Measurements from ENCODE around the gene SETD3. TPM values are rescaled to one million over a fixed set of nuclear protein-coding genes. Genes with fewer than 3 reads are reported as not detected.

SETD3 gene
- total and polyA plus RNA-seq, 10 of the 15 experiments (the other 5 are each of a cell fraction or from before 2014, with no cell fraction given): 11.3 to 44.2 (median 36.5) TPM

DNA sequence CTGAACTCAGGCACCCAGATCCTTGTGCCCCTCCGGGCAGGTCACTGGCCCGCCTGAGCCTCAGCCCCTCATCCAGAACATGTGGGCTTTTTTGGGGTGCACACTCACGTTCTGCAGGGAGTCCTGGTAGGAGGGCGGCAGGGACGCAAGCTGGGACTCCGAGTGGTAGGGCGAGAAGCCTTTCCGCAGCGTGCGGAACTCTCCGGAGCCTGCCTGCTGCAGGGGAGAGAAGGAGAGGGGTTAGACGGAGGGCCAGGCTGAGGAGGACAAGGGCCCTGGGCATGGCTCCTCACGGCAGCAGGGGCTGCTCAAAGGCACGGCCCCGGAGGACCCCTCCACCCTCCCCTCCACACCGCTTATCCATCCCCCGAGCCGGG is 41.4 kb upstream of the SETD3 start:
- 52% methylated on average over 13 of the region's 18 CpGs for WGBS (ENCODE audit: insufficient coverage, insufficient replicate concordance, low lambda C conversion rate, missing lambda C conversion rate)
- Histone ChIP-seq H2AFZ (ENCODE audit: control insufficient read depth, low read depth, low read length) (no peak overlapping the region), H3K27ac (ENCODE audit: control insufficient read depth, insufficient read depth) (no peak overlapping the region), H3K27me3 (replicated peaks in 1 of 2; ENCODE audit: control insufficient read depth in 2 of 2, insufficient read depth in 2 of 2, low read length in 1 of 2) (no peaks in the 10 kb centered on the region), H3K36me3 (ENCODE audit: control insufficient read depth in 2 of 2, insufficient read depth in 2 of 2, low read length in 1 of 2) (no peaks in the 10 kb centered on the region), H3K9me3 (replicated peaks; ENCODE audit: control insufficient read depth, insufficient read depth, low read length) (no peaks in the 10 kb centered on the region), H3K4me2 (ENCODE audit: control insufficient read depth, insufficient read depth) (no peak overlapping the region), H3K79me2 (ENCODE audit: control insufficient read depth, insufficient read depth, low read length) (no peaks in the 10 kb centered on the region), H3K4me1 (ENCODE audit: control insufficient read depth, insufficient read depth, low read length) (no peaks in the 10 kb centered on the region), H4K20me1 (ENCODE audit: control insufficient read depth, insufficient read depth) (no peaks in the 10 kb centered on the region), H3K9ac (ENCODE audit: control insufficient read depth, insufficient read depth, low read length) (no peak overlapping the region), H3K4me3 (no peak overlapping the region)
- no peak for TF ChIP-seq SMC3 (IDR thresholded peaks at IDR 0.05; ENCODE audit: borderline replicate concordance, low read length)
- TF ChIP-seq, protein P1, sequence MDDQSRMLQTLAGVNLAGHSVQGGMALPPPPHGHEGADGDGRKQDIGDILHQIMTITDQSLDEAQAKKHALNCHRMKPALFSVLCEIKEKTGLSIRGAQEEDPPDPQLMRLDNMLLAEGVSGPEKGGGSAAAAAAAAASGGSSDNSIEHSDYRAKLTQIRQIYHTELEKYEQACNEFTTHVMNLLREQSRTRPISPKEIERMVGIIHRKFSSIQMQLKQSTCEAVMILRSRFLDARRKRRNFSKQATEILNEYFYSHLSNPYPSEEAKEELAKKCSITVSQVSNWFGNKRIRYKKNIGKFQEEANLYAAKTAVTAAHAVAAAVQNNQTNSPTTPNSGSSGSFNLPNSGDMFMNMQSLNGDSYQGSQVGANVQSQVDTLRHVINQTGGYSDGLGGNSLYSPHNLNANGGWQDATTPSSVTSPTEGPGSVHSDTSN (IDR thresholded peaks at IDR 0.05; ENCODE audit: insufficient replicate concordance, low read depth, low read length): no peak
- TF ChIP-seq, protein P2, sequence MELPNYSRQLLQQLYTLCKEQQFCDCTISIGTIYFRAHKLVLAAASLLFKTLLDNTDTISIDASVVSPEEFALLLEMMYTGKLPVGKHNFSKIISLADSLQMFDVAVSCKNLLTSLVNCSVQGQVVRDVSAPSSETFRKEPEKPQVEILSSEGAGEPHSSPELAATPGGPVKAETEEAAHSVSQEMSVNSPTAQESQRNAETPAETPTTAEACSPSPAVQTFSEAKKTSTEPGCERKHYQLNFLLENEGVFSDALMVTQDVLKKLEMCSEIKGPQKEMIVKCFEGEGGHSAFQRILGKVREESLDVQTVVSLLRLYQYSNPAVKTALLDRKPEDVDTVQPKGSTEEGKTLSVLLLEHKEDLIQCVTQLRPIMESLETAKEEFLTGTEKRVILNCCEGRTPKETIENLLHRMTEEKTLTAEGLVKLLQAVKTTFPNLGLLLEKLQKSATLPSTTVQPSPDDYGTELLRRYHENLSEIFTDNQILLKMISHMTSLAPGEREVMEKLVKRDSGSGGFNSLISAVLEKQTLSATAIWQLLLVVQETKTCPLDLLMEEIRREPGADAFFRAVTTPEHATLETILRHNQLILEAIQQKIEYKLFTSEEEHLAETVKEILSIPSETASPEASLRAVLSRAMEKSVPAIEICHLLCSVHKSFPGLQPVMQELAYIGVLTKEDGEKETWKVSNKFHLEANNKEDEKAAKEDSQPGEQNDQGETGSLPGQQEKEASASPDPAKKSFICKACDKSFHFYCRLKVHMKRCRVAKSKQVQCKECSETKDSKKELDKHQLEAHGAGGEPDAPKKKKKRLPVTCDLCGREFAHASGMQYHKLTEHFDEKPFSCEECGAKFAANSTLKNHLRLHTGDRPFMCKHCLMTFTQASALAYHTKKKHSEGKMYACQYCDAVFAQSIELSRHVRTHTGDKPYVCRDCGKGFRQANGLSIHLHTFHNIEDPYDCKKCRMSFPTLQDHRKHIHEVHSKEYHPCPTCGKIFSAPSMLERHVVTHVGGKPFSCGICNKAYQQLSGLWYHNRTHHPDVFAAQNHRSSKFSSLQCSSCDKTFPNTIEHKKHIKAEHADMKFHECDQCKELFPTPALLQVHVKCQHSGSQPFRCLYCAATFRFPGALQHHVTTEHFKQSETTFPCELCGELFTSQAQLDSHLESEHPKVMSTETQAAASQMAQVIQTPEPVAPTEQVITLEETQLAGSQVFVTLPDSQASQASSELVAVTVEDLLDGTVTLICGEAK (IDR thresholded peaks at IDR 0.05; ENCODE audit: borderline replicate concordance): no peak
- no peak for TF ChIP-seq IKZF1 (conservative IDR thresholded peaks at IDR 0.05)
- no peak for TF ChIP-seq HDAC6 (IDR thresholded peaks at IDR 0.05; ENCODE audit: unreplicated experiment)
- no peak for TF ChIP-seq CHD4 (IDR thresholded peaks at IDR 0.05)
- no peak for TF ChIP-seq EED (IDR thresholded peaks at IDR 0.05; ENCODE audit: low read depth)
- no peak for TF ChIP-seq KAT2A (conservative IDR thresholded peaks at IDR 0.05; ENCODE audit: control insufficient read depth, low read depth, low read length)
- no peak for TF ChIP-seq MEF2B (IDR thresholded peaks at IDR 0.05; ENCODE audit: partially characterized antibody, poor library complexity, severe bottlenecking)
- TF ChIP-seq RB1 (IDR thresholded peaks at IDR 0.05; ENCODE audit: borderline replicate concordance): no peak
- TF ChIP-seq POLR2AphosphoS5 (IDR thresholded peaks at IDR 0.05; ENCODE audit: low read length): no peak
- TF ChIP-seq FOS (IDR thresholded peaks at IDR 0.05; ENCODE audit: borderline replicate concordance, extremely low read depth, insufficient read length): no peak
- no peak for TF ChIP-seq STAT1 (conservative IDR thresholded peaks at IDR 0.05)
- TF ChIP-seq RFX5 (IDR thresholded peaks at IDR 0.05; ENCODE audit: low read depth, low read length): no peak
- TF ChIP-seq, protein P3, sequence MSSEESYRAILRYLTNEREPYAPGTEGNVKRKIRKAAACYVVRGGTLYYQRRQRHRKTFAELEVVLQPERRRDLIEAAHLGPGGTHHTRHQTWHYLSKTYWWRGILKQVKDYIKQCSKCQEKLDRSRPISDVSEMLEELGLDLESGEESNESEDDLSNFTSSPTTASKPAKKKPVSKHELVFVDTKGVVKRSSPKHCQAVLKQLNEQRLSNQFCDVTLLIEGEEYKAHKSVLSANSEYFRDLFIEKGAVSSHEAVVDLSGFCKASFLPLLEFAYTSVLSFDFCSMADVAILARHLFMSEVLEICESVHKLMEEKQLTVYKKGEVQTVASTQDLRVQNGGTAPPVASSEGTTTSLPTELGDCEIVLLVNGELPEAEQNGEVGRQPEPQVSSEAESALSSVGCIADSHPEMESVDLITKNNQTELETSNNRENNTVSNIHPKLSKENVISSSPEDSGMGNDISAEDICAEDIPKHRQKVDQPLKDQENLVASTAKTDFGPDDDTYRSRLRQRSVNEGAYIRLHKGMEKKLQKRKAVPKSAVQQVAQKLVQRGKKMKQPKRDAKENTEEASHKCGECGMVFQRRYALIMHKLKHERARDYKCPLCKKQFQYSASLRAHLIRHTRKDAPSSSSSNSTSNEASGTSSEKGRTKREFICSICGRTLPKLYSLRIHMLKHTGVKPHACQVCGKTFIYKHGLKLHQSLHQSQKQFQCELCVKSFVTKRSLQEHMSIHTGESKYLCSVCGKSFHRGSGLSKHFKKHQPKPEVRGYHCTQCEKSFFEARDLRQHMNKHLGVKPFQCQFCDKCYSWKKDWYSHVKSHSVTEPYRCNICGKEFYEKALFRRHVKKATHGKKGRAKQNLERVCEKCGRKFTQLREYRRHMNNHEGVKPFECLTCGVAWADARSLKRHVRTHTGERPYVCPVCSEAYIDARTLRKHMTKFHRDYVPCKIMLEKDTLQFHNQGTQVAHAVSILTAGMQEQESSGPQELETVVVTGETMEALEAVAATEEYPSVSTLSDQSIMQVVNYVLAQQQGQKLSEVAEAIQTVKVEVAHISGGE (CRISPR knock-in tag; IDR thresholded peaks at IDR 0.05): no peak
- no peak for TF ChIP-seq ZNF384 (IDR thresholded peaks at IDR 0.05; ENCODE audit: borderline replicate concordance, low read depth, low read length)
- TF ChIP-seq POLR2AphosphoS2 (IDR thresholded peaks at IDR 0.05; ENCODE audit: low read depth, low read length): no peak
- DNase-seq (ENCODE audit: low read depth, low spot score) (no peak), ATAC-seq (no peak), FAIRE-seq (no peak)
- ChIA-PET SMC1A (ENCODE audit: uncharacterized antibody, unreplicated experiment) (interaction anchor here (1.1 kb wide), 1 partner anchor 35 kb away, joined by 3 read pairs; no protein-coding TSS in a partner anchor), POLR2A (interaction anchor here (0.6 kb wide), 1 partner anchor 19 kb away, joined by 3 read pairs; no protein-coding TSS in a partner anchor), RAD21 (ENCODE audit: unreplicated experiment) (no interaction called here), CTCF (interaction anchor here (1.2 kb wide), 1 partner anchor 106 kb away, joined by 3 read pairs; no protein-coding TSS in a partner anchor)
- intact Hi-C loops (cut with micrococcal nuclease; ENCODE audit: unreplicated experiment) (no loop called here), in situ Hi-C loops (cut with MboI) (loop anchor here (5.0 kb wide), 1 partner anchor 100 kb away; no protein-coding TSS in a partner anchor)
- no TSS peak for BruUV-seq (replicated peaks)

All from GM12878 (cell line).